GM23248 (cell line): Measurements from ENCODE around the gene RAB17.

ENCODE experiments used
- EZH2 ChIP-seq: fragments of 200-600 bp; sonication (generic); IDR thresholded peaks from 2 replicates; pipeline ENCODE4 v1.6.1; 2018; ENCODE audit warnings: antibody characterized with exemption, mild to moderate bottlenecking; ENCODE audit not compliant: insufficient read depth, poor library complexity, severe bottlenecking
- EZH2phosphoT487 ChIP-seq: fragments of 200-600 bp; sonication (generic); IDR thresholded peaks from 2 replicates; pipeline ENCODE4 v1.6.1; 2018; ENCODE audit warnings: antibody characterized with exemption, moderate library complexity, mild to moderate bottlenecking, low read depth; ENCODE audit not compliant: insufficient read depth

DNA sequence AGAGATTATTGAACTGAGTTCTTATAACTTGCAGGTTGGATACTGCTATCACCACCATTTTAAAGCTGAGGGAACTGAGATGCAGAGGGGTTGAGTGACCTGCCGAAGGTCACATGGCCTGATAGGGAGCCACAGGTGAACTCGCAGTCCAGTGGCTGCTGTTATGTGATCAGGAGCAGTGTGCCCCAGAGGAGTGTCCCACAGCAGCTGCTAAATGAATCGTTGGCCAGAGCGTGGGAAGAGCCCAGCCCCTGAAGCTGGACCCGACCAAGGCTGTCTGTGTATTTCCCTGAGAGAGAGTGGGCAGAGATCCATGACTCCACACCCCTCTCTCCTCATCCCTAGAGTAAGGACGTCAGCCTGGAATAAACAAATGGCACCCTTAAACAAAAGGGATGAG lies 50.9 kb downstream of the RAB17 start:
- TF ChIP-seq EZH2phosphoT487 (no peak), EZH2 (no peak)
